ENCODE data around the gene CASP1. TPM values are rescaled to one million over a fixed set of nuclear protein-coding genes. Genes with fewer than 3 reads are reported as not detected.
"Not testable (repeated sequence)": the region's sequence is repeated elsewhere in the genome, so short reads cannot be mapped to it uniquely, and the experiment has no call there.

The CASP1 gene
- total RNA-seq, 1 experiment from 2014 or later, result not detected

DNA sequence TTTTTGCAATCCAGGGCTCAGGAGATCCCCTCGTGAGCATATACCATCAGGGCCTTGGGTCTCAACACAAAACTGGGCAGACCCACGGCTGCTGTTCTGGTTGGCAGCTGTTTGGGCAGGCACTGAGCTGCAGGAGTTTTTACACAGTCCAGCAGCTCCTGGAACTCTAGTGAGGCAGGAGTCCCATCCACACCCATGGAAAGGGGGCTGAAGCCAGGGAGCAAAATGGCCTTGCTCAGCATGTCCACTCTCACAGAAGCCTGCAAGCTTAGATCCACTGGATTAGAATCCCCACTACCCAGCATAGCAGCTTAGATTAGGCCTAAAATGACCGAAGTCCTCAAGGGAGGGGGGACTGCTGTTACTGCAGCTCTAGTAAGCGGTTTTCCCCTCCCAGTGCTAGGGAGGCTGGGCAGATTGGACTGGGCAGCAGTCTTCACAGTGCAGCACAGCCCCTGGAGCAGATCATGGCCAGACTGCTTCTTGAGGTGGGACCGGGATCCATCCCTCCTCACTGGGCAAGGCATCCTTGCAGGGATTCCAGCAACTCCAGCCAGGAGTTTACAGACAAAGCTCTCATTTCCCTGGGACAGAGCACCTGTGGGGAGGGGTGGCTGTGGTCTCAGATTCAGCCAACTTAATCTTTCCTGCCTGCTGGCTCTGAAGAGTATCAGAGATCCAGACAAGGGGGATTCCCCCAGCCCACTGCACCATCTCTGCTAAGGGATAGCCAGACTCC, 46.6 kb upstream of the CASP1 start:
- no peaks in the 10 kb centered on the region for H3K27me3 Mint-ChIP-seq (ENCODE audit: low read depth)
- H3K14ac ChIP-seq (ENCODE audit: insufficient read depth, low read length), result no peak overlapping the region
- no peak overlapping the region for H3K27ac ChIP-seq (ENCODE audit: insufficient read length, low read depth, low read length)
- no peaks in the 10 kb centered on the region for H3K9me3 ChIP-seq (ENCODE audit: control insufficient read depth, low read depth, low read length)
- H2BK15ac ChIP-seq (ENCODE audit: low read depth, low read length), result no peak overlapping the region
- H3K79me1 ChIP-seq (ENCODE audit: insufficient read depth, low read depth, low read length, poor library complexity, severe bottlenecking), result no peaks in the 10 kb centered on the region
- no CpG with 5 or more reads among the region's 5 CpGs for WGBS (ENCODE audit: extremely low coverage, insufficient read length, low lambda C conversion rate)
- no peak overlapping the region for H3K9ac ChIP-seq (ENCODE audit: extremely low read depth, insufficient read length, low read length)
- H3K23ac ChIP-seq (ENCODE audit: insufficient read length, low read depth, low read length), result no peak overlapping the region
- no peak overlapping the region for H2BK120ac ChIP-seq (ENCODE audit: low read depth, low read length, poor library complexity, severe bottlenecking)
- no peak overlapping the region for H4K5ac ChIP-seq (ENCODE audit: insufficient read length, low read depth, low read length)
- no peak overlapping the region for H3T11ph ChIP-seq (ENCODE audit: low read length)
- H4K91ac ChIP-seq (ENCODE audit: insufficient read length, low read depth, low read length), result no peak overlapping the region
- H3K27me3 ChIP-seq (ENCODE audit: insufficient read depth, low read length), result no peaks in the 10 kb centered on the region
- H2BK20ac ChIP-seq (ENCODE audit: low read depth, low read length, poor library complexity, severe bottlenecking), result no peak overlapping the region
- no peaks in the 10 kb centered on the region for H3K9me3 Mint-ChIP-seq
- no peaks in the 10 kb centered on the region for H3K79me2 ChIP-seq (ENCODE audit: insufficient read depth, low read length)
- H3K18ac ChIP-seq (ENCODE audit: insufficient read length, low read depth, low read length), result no peak overlapping the region
- peaks cover 26 to 27% of the 10 kb centered on the region in 2 experiments for H3K4me1 Mint-ChIP-seq
- no peak overlapping the region for H3K4ac ChIP-seq (ENCODE audit: low read depth, low read length)
- no peaks in the 10 kb centered on the region for H3K23me2 ChIP-seq (ENCODE audit: insufficient read length, low read depth, low read length, poor library complexity, severe bottlenecking)
- no peak overlapping the region for H3K4me3 Mint-ChIP-seq
- peak; percentile 28 for DNase-seq
- no peak overlapping the region for H3K56ac ChIP-seq (ENCODE audit: insufficient read length, low read depth, low read length)
- H3K4me1 ChIP-seq (ENCODE audit: insufficient read depth, low read length), result peaks cover 15% of the 10 kb centered on the region; the same call in 1 of the 2 replicates
- no peak overlapping the region for H2AK5ac ChIP-seq (ENCODE audit: insufficient read length, low read length)
- peaks cover 0 to 7% (median 0%) of the 10 kb centered on the region in 3 experiments; a peak in 1 of 7 replicates for H3K36me3 Mint-ChIP-seq (ENCODE audit: insufficient read depth in 1 of 3, low read depth in 3 of 3)
- H3K27ac Mint-ChIP-seq, result no peak overlapping the region
- no peak overlapping the region for H3K4me2 ChIP-seq (ENCODE audit: insufficient read depth, insufficient read length, low read length)
- no peak overlapping the region for H2AFZ ChIP-seq (ENCODE audit: low read length)
- no peaks in the 10 kb centered on the region for H4K20me1 ChIP-seq (ENCODE audit: control insufficient read depth, insufficient read depth, insufficient read length)
- no peak overlapping the region for H2BK12ac ChIP-seq (ENCODE audit: insufficient read length, low read depth, low read length)
- H2BK5ac ChIP-seq (ENCODE audit: insufficient read length, low read length), result no peak overlapping the region
- no peak overlapping the region for H4K8ac ChIP-seq (replicated peaks; ENCODE audit: insufficient read length, low read depth, low read length)
- TF ChIP-seq, protein P1, sequence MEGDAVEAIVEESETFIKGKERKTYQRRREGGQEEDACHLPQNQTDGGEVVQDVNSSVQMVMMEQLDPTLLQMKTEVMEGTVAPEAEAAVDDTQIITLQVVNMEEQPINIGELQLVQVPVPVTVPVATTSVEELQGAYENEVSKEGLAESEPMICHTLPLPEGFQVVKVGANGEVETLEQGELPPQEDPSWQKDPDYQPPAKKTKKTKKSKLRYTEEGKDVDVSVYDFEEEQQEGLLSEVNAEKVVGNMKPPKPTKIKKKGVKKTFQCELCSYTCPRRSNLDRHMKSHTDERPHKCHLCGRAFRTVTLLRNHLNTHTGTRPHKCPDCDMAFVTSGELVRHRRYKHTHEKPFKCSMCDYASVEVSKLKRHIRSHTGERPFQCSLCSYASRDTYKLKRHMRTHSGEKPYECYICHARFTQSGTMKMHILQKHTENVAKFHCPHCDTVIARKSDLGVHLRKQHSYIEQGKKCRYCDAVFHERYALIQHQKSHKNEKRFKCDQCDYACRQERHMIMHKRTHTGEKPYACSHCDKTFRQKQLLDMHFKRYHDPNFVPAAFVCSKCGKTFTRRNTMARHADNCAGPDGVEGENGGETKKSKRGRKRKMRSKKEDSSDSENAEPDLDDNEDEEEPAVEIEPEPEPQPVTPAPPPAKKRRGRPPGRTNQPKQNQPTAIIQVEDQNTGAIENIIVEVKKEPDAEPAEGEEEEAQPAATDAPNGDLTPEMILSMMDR (conservative IDR thresholded peaks at IDR 0.05), result no peak

DNA sequence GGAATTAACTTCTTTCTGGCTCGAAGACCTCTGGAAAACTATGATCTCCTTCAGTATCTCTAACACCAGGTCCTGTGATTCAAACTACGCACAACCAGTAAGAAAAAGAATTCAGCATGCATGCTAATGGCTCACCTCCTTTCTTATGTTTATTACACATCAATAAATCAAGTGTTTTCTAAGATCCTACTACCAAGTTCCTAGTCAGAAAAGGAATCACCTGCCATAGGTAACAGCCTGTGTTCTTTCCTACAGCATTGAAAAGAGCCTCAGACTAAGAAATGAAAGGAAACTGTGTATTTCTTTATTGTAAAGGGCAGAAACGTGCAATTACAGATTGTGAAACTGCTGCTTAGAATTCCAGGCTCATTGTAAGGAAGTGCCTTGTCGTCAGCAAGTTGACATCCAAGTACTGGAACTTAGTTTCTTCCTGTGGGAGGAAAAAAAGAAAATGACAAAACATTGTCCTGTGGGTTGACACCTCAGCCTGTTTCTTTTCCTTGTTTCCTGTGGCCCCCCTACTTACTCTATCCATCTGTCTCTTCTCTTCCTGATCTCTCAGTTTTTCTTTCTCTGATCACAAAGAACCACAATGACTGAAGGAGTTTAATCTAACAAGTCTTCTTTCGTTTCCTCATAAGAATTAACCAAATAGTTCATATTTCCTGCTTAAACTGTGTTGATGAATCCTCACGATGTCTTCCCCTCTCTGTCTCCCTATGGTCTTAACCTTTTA, 45.4 kb upstream of the CASP1 start:
- H2BK15ac ChIP-seq (ENCODE audit: low read depth, low read length); H2BK20ac ChIP-seq (ENCODE audit: low read depth, low read length, poor library complexity, severe bottlenecking); H3K79me1 ChIP-seq (ENCODE audit: insufficient read depth, low read depth, low read length, poor library complexity, severe bottlenecking); H4K8ac ChIP-seq (replicated peaks; ENCODE audit: insufficient read length, low read depth, low read length); H3K56ac ChIP-seq (ENCODE audit: insufficient read length, low read depth, low read length); H2BK120ac ChIP-seq (ENCODE audit: low read depth, low read length, poor library complexity, severe bottlenecking); H4K5ac ChIP-seq (ENCODE audit: insufficient read length, low read depth, low read length); H3K4me3 Mint-ChIP-seq; H4K91ac ChIP-seq (ENCODE audit: insufficient read length, low read depth, low read length); H3K27me3 Mint-ChIP-seq (ENCODE audit: low read depth); H3K23ac ChIP-seq (ENCODE audit: insufficient read length, low read depth, low read length); H2AK5ac ChIP-seq (ENCODE audit: insufficient read length, low read length); H2AFZ ChIP-seq (ENCODE audit: low read length); DNase-seq; H3K4ac ChIP-seq (ENCODE audit: low read depth, low read length); H3K18ac ChIP-seq (ENCODE audit: insufficient read length, low read depth, low read length); H3K14ac ChIP-seq (ENCODE audit: insufficient read depth, low read length); H3K27ac ChIP-seq (ENCODE audit: insufficient read length, low read depth, low read length); H2BK5ac ChIP-seq (ENCODE audit: insufficient read length, low read length); H3K9ac ChIP-seq (ENCODE audit: extremely low read depth, insufficient read length, low read length); H3K9me3 Mint-ChIP-seq; H2BK12ac ChIP-seq (ENCODE audit: insufficient read length, low read depth, low read length); H3T11ph ChIP-seq (ENCODE audit: low read length); H3K9me3 ChIP-seq (ENCODE audit: control insufficient read depth, low read depth, low read length); H4K20me1 ChIP-seq (ENCODE audit: control insufficient read depth, insufficient read depth, insufficient read length); H3K27me3 ChIP-seq (ENCODE audit: insufficient read depth, low read length); H3K23me2 ChIP-seq (ENCODE audit: insufficient read length, low read depth, low read length, poor library complexity, severe bottlenecking); H3K79me2 ChIP-seq (ENCODE audit: insufficient read depth, low read length); H3K4me2 ChIP-seq (ENCODE audit: insufficient read depth, insufficient read length, low read length); H3K36me3 Mint-ChIP-seq (ENCODE audit: insufficient read depth in 1 of 3, low read depth in 3 of 3): not testable (repeated sequence)
- no CpG with 5 or more reads among the region's 6 CpGs for WGBS (ENCODE audit: extremely low coverage, insufficient read length, low lambda C conversion rate)
- Mint-ChIP-seq H3K4me1 (peaks cover 26 to 27% of the 10 kb centered on the region in 2 experiments), H3K27ac (peak overlapping the region in 1 of 3 experiments; percentile 69; a peak in 3 of 7 replicates)
- H3K4me1 ChIP-seq (ENCODE audit: insufficient read depth, low read length), result peaks cover 15% of the 10 kb centered on the region; the same call in 1 of the 2 replicates

All from H9 (cell line).